ENCODE measurements around the gene COPB2.

DNA sequence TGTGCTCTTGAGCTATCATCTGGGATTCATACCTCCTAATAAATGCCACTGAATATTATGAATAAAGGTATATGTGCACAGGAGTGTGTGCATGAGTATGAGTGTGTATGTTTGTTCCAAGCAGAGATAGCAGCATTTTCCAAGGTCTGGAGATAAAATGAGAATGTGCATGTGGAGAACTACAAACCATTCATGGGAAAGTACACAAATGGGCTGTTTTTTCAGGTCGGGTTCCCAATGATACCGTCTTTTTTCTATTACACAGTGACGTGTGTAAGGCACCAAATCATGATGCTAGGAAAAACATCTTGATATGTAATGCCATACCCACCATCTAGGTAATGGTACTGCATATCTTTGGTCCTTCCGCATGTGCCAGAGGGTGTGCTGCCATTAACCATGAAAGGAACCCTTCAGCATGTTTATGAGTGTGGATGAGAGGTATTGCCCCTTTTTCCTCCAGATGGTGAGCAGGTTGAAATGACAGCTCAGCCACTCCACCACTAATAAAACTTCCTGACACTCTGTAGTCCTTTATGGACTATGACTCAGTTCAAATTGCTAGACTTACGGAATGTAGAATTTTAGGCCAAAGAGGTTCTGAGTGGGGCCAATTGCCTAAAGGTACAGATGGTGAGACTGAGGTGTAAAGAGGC, 36.4 kb upstream of the COPB2 start:
- TF ChIP-seq EZH2 (IDR thresholded peaks at IDR 0.05; ENCODE audit: insufficient read depth, poor library complexity, severe bottlenecking), result no peak
- TF ChIP-seq EZH2phosphoT487 (IDR thresholded peaks at IDR 0.05; ENCODE audit: insufficient read depth, low read depth), result no peak

Measured in GM23248 (cell line).